Measurements from ENCODE around the gene PBXIP1. TPM values are rescaled to one million over a fixed set of nuclear protein-coding genes. Genes with fewer than 3 reads are reported as not detected.

The PBXIP1 gene
- total and polyA plus RNA-seq, 2 experiments from 2014 or later = 26.4 to 70.4 TPM

DNA sequence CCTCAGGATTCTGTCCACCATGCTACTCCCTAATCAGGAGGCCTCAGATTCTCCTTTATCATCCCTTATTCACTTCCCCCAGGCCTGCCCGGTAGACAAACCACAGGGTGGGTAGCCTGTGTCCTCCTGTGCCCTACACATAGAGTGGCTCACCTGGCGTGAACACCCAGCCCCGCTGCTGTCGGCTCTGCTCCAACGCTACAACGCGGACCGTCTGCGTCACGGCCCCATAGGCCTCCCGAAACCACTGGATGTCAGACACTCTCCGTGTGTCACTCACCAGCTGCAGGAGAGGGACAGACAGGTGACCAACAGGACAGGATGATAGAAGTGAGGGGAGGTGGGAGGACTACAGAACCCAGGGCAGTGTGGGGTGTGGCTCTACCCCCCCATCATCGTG, 29.7 kb downstream of the PBXIP1 start:
- in situ Hi-C loops (cut with MboI) = no loop called here
- Histone ChIP-seq H2AFZ (no peak overlapping the region), H3F3A (ENCODE audit: insufficient read depth) (no peaks in the 10 kb centered on the region), H3K79me2 (ENCODE audit: insufficient read depth) (no peaks in the 10 kb centered on the region), H3K9me2 (ENCODE audit: insufficient read depth) (no peaks in the 10 kb centered on the region), H3K4me1 (ENCODE audit: insufficient read depth) (no peaks in the 10 kb centered on the region), H3K36me3 (ENCODE audit: low read depth) (no peaks in the 10 kb centered on the region), H3K27me3 (replicated peaks; ENCODE audit: insufficient read depth) (no peaks in the 10 kb centered on the region), H3K4me3 (no peak overlapping the region), H3K9ac (no peak overlapping the region), H3K27ac (no peak overlapping the region), H4K20me1 (ENCODE audit: insufficient read depth) (no peaks in the 10 kb centered on the region), H3K9me3 (ENCODE audit: low read depth) (no peaks in the 10 kb centered on the region), H3K4me2 (ENCODE audit: unreplicated experiment) (no peak overlapping the region)
- TF ChIP-seq EZH2phosphoT487 (IDR thresholded peaks at IDR 0.05; ENCODE audit: insufficient read depth, low read depth) (no peak), EZH2 (IDR thresholded peaks at IDR 0.05; ENCODE audit: insufficient read depth, poor library complexity, severe bottlenecking) (no peak)
- WGBS, 2 experiments (ENCODE audit: low coverage in 1 of 2, low lambda C conversion rate in 2 of 2, missing lambda C conversion rate in 2 of 2) = 90 to 91% methylated on average over 13 of the region's 13 CpGs
- DNase-seq = no peak

DNA sequence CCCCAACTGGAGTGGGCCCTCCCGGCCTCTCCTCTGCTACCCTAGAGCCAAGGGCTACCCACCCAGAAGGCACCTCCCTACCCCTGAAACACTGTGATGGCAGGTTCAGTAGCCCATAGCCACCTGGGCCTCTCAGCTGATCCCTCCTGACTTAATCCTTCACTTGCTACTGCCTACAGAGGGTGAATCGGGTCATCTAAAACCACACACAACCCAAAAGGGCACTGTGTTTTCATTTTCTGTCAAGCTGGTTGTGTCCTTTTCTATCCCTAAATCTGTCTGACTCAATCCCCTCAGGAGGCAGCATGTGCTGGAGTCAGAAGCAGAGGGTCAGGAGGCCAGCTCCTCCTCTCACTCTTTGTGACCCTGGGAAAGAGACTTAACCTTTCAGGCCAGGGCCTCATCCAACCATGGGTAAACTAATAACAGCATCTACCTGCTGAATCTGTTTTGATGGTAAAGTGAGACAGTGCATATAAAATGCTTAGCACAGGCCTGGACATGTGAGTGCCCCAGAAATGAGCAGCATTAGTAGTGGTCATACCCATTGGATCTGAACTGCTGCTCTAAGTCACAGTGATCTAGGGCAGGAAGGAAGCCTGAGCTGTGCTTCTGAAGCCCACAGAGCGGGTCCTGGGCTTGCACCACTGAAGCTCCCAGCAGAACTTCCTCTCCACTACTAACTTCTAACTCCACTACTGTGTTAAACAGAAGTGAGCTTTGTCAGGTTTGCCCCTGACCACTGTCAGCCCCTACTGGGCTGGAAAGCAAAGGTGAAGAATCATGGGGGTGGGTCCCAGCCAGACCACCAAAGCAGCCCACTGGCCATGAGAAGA, 30.3 kb downstream of the PBXIP1 start:
- no peaks in the 10 kb centered on the region for H3F3A ChIP-seq (ENCODE audit: insufficient read depth)
- no peak overlapping the region for H3K4me2 ChIP-seq (ENCODE audit: unreplicated experiment)
- H3K9ac ChIP-seq = no peak overlapping the region
- in situ Hi-C loops (cut with MboI) = no loop called here
- no peaks in the 10 kb centered on the region for H3K9me3 ChIP-seq (ENCODE audit: low read depth)
- DNase-seq = no peak
- TF ChIP-seq EZH2 (IDR thresholded peaks at IDR 0.05; ENCODE audit: insufficient read depth, poor library complexity, severe bottlenecking) = no peak
- TF ChIP-seq EZH2phosphoT487 (IDR thresholded peaks at IDR 0.05; ENCODE audit: insufficient read depth, low read depth) = no peak
- H3K27me3 ChIP-seq (replicated peaks; ENCODE audit: insufficient read depth) = no peaks in the 10 kb centered on the region
- no peak overlapping the region for H3K4me3 ChIP-seq
- H3K36me3 ChIP-seq (ENCODE audit: low read depth) = no peaks in the 10 kb centered on the region
- no peaks in the 10 kb centered on the region for H3K79me2 ChIP-seq (ENCODE audit: insufficient read depth)
- H3K27ac ChIP-seq = no peak overlapping the region
- H4K20me1 ChIP-seq (ENCODE audit: insufficient read depth) = no peaks in the 10 kb centered on the region
- no peaks in the 10 kb centered on the region for H3K9me2 ChIP-seq (ENCODE audit: insufficient read depth)
- 98 to 100% methylated on average over 3 of the region's 3 CpGs for WGBS, 2 experiments (ENCODE audit: low coverage in 1 of 2, low lambda C conversion rate in 2 of 2, missing lambda C conversion rate in 2 of 2)
- H3K4me1 ChIP-seq (ENCODE audit: insufficient read depth) = no peaks in the 10 kb centered on the region
- H2AFZ ChIP-seq = no peak overlapping the region

DNA sequence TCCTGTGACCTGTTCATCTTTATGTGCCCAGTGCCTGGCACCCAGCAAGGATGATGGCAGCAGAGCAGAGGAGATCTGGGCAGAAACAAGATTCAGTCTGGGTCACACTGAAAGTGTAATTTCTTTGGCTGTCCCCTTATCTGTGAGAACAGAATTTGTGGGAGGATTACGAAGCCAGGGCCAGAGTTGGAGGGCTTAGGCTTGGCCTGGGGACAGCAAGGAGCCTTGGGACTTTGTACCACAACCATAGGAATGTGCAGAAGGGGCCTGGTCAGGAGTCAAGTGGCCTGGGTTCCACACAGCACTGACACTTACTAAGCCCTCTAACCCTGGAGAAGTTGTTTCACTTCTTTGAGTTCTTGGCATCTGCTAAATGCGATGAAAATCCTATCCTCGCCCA, 32.2 kb downstream of the PBXIP1 start:
- H3K36me3 ChIP-seq (ENCODE audit: low read depth) = no peaks in the 10 kb centered on the region
- no peak overlapping the region for H3K4me3 ChIP-seq
- no peaks in the 10 kb centered on the region for H3K79me2 ChIP-seq (ENCODE audit: insufficient read depth)
- H3K27me3 ChIP-seq (replicated peaks; ENCODE audit: insufficient read depth) = no peaks in the 10 kb centered on the region
- H3K4me1 ChIP-seq (ENCODE audit: insufficient read depth) = no peaks in the 10 kb centered on the region
- H3K9ac ChIP-seq = no peak overlapping the region
- in situ Hi-C loops (cut with MboI) = no loop called here
- H3F3A ChIP-seq (ENCODE audit: insufficient read depth) = no peaks in the 10 kb centered on the region
- no peak overlapping the region for H3K4me2 ChIP-seq (ENCODE audit: unreplicated experiment)
- no peak for DNase-seq
- H4K20me1 ChIP-seq (ENCODE audit: insufficient read depth) = no peaks in the 10 kb centered on the region
- no peaks in the 10 kb centered on the region for H3K9me3 ChIP-seq (ENCODE audit: low read depth)
- WGBS, 2 experiments (ENCODE audit: low coverage in 1 of 2, low lambda C conversion rate in 2 of 2, missing lambda C conversion rate in 2 of 2) = 92 to 98% methylated on average over 3 of the region's 3 CpGs
- no peak overlapping the region for H3K27ac ChIP-seq
- no peaks in the 10 kb centered on the region for H3K9me2 ChIP-seq (ENCODE audit: insufficient read depth)
- H2AFZ ChIP-seq = no peak overlapping the region
- no peak for TF ChIP-seq EZH2phosphoT487 (IDR thresholded peaks at IDR 0.05; ENCODE audit: insufficient read depth, low read depth)
- TF ChIP-seq EZH2 (IDR thresholded peaks at IDR 0.05; ENCODE audit: insufficient read depth, poor library complexity, severe bottlenecking) = no peak

DNA sequence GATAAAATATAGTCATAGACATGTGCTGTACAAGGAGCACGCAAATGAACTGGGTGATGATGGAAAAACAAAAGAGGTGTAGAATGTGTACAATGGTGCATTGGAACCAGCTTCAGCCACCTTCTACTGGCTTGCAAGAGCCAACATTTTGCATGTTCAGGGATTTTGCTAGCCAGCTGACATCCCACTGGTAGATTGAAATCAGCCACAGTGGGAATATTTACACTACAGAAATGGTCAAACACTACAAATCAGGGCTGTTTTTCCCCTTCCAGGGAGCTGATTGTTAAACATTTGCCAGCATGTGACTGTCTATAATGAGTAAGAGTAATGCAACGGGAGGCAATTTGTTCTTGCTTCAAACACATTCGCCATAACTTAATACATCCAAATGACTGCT, 42.6 kb downstream of the PBXIP1 start:
- H3K79me2 ChIP-seq (ENCODE audit: insufficient read depth) = no peaks in the 10 kb centered on the region
- no peak for TF ChIP-seq EZH2phosphoT487 (IDR thresholded peaks at IDR 0.05; ENCODE audit: insufficient read depth, low read depth)
- no peak for TF ChIP-seq EZH2 (IDR thresholded peaks at IDR 0.05; ENCODE audit: insufficient read depth, poor library complexity, severe bottlenecking)
- H3K36me3 ChIP-seq (ENCODE audit: low read depth) = no peaks in the 10 kb centered on the region
- no peaks in the 10 kb centered on the region for H3K4me1 ChIP-seq (ENCODE audit: insufficient read depth)
- WGBS, 2 experiments (ENCODE audit: low coverage in 1 of 2, low lambda C conversion rate in 2 of 2, missing lambda C conversion rate in 2 of 2) = 79 to 81% methylated on average over 3 of the region's 3 CpGs
- no peak for DNase-seq
- no peaks in the 10 kb centered on the region for H3K9me2 ChIP-seq (ENCODE audit: insufficient read depth)
- H4K20me1 ChIP-seq (ENCODE audit: insufficient read depth) = no peaks in the 10 kb centered on the region
- H3K9ac ChIP-seq = no peak overlapping the region
- H3K4me3 ChIP-seq = no peak overlapping the region
- in situ Hi-C loops (cut with MboI) = no loop called here
- no peak overlapping the region for H2AFZ ChIP-seq
- no peak overlapping the region for H3K4me2 ChIP-seq (ENCODE audit: unreplicated experiment)
- no peaks in the 10 kb centered on the region for H3K27me3 ChIP-seq (replicated peaks; ENCODE audit: insufficient read depth)
- H3F3A ChIP-seq (ENCODE audit: insufficient read depth) = no peaks in the 10 kb centered on the region
- no peaks in the 10 kb centered on the region for H3K9me3 ChIP-seq (ENCODE audit: low read depth)
- H3K27ac ChIP-seq = no peak overlapping the region

Measured in GM23248 (cell line).